Ramos (cell line): ENCODE data around the gene SLC46A3.
"Not testable (repeated sequence)": the region's sequence is repeated elsewhere in the genome, so short reads cannot be mapped to it uniquely, and the experiment has no call there.

Experiments used
- in situ Hi-C: fragments of 300-500 bp; cut with MboI; formaldehyde crosslinking; loops from one replicate; pipeline ENCODE4 v1.14.3; 2022; ENCODE audit warnings: low sequenced_read_pairs; ENCODE audit not compliant: unreplicated experiment

The SLC46A3 gene

DNA sequence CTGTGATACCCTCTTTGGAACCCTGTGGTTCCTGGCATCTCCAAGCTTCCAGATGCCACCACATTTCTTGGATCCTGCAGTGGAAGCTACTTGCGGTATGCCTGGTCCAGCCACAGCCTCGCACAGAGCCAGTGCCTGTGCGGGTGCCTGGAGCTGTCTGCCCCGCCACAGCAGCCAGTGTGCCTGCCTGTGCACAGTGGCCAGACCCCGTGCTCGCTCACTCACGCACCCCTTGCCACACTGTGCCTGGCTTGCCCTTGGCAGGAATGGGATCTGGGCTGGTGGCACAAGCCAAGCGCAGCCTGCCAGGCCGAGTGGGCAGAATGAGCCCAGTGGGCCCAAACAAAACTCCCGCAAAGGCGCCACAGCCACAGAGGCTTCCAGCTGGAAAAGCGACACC is 33.7 kb downstream of the SLC46A3 start:
- in situ Hi-C loops = no loop called here

DNA sequence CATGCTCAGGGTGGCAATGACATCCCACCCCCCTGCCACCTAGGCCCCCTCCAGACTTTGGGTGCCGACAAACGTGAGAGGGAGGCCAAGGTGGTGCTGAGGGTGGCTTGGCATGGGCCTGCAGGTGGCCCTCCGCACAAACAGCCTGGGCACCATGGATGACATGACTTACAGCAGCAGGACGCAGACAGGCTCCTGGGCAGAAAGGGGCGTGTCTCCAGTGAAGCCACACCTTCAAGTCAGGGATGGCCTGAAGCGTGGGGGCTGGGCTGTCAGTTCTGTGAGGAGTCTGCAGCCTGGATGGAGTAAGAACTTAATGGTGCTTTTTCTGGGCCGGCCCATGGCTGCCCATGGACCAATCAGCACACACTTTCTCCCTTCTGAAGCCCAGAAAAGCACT is 34.5 kb downstream of the SLC46A3 start:
- in situ Hi-C loops = no loop called here

DNA sequence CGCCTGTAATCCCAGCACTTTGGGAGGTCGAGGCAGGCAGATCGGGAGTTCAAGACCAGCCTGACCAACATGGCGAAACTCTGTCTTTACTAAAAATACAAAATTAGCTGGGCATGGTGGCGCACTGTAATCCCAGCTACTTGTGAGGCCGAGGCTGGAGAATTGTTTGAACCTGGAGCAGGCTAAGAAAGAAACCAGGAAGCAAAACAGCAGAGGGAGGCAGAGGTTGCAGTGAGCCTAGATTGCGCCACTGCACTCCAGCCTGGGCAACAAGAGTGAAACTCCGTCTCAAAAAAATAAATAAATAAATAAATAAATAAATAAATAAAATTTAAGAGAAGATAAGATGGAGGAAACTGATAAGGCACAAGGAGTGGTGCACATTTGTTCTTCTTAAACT is 35.6 kb downstream of the SLC46A3 start:
- in situ Hi-C loops = not testable (repeated sequence)

DNA sequence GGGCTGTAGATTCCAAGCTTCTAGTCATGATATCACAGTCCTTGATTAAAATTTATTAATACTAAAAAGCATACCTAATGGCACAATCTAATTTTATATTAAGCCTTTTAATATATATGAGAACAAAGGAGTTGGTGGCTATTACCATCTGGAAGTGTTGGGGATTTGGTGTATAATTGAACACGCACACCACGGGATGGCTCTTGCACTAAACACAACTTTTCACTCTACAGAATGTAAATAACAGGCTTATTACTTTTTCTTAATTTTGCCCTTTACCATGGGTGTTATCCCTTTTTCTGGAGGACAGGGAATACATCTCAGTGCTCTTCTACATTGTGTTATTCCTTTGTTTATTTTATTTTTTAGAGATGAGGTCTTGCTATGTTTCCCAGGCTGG is 38.2 kb downstream of the SLC46A3 start:
- in situ Hi-C loops = no loop called here

DNA sequence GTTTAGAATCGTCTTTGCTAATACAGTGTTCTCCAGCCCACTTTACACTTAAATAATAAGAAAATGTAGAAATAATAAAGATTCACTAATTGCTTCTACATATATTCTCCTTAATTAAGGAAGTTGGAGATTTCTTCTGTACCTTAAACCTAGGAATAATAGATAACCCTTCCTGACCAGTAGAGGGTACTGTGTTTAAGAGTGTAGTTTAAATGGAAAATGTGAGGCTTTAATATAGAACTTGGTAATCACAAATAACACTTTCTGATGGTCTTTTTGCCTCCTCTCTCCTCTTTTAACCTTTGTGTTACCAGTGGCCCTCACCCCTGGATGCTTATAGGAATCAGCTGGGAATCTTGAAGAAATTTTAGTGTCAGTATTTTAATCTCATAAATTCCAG is 39.1 kb downstream of the SLC46A3 start:
- in situ Hi-C loops = no loop called here

DNA sequence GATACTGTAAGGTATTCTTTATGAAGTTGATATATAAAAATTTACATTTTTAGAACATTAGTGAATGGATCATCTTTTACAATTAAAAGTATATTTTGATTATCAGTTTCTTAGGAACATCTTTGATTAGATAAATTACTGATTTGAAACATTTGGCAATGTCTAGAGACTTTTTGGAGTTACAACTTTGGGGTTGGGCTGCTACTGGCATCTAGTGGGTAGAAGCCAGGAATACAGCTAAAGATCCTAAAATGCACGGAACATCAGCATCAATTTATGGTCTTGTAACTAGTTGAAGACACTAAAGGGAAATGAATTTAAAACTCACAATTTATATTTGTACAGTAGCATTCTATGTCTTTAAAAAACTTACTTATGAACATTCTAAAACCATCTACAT is 40.0 kb downstream of the SLC46A3 start:
- in situ Hi-C loops = no loop called here

DNA sequence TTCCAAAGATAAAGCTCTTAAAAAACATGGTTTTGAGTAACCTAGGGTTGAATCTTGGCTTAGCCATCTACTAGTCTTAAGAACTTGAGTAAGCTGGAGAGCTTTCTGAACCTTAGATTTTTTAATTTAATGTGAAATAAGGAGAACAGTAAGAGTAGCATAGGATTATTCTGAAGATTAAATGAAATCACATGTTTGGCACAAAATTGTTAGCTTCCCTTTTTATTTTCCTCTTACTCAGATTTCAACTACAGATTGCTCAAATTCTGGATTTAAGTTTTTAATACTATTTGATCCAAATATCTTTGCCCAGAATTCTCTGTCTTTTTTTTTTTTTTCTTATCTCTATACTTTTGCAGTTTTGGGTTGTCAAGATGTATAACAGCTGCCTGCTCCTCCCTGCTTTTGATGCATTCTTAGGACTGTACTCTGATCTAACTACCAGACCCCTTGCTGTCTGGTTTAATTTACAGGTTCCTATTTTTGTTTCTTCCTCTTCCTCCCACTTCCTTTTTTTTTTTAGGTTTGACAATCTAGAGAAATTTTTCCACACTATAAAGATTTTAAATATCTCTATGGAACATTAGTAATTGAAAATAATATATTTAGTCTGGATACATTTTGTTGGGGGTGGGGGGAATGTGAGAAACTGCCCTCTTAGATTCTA is 47.5 kb downstream of the SLC46A3 start:
- in situ Hi-C loops = no loop called here

DNA sequence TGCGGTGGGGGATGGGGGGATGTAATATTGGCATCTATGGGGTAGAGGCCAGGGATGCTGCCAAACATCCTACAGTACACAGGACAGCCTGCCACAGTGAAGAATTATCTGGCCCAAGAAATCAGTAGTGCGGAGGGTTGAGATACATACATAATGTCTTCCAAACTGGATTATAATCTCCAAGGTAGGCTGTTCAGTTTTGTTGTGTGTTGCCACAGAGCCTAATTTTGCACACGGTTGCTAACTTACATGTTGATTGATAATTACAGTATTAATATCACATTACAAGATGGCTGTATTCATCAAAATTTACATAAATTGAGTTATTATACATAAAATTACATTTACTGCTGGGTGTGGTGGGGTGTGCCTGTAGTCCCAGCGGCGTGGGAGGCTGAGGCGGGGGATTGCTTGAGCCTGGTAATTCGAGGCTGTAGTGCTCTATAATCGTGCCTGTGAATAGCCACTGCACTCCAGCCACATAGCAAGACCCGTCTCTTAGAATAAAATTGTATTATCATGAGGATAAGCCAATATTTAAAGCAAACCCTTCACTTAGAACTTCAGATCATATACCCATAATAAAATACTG is 51.8 kb downstream of the SLC46A3 start:
- in situ Hi-C loops = no loop called here

DNA sequence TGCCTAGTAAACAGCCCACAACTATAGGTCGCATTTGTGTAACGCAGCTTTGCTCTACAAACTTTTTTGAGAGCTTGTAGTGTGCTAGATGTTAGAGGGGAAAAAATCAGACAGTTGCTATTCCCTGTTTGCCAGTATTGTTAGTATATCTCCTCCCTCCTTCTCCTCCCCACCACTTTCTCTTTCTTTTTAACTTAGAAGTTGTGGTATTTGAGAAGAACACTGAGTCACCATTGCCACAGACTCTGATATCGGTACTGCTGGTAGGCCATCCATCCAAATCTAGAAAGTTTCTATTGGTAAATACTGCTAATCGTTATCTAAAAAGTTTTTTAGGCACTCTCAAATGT is 59.2 kb downstream of the SLC46A3 start:
- in situ Hi-C loops = no loop called here

DNA sequence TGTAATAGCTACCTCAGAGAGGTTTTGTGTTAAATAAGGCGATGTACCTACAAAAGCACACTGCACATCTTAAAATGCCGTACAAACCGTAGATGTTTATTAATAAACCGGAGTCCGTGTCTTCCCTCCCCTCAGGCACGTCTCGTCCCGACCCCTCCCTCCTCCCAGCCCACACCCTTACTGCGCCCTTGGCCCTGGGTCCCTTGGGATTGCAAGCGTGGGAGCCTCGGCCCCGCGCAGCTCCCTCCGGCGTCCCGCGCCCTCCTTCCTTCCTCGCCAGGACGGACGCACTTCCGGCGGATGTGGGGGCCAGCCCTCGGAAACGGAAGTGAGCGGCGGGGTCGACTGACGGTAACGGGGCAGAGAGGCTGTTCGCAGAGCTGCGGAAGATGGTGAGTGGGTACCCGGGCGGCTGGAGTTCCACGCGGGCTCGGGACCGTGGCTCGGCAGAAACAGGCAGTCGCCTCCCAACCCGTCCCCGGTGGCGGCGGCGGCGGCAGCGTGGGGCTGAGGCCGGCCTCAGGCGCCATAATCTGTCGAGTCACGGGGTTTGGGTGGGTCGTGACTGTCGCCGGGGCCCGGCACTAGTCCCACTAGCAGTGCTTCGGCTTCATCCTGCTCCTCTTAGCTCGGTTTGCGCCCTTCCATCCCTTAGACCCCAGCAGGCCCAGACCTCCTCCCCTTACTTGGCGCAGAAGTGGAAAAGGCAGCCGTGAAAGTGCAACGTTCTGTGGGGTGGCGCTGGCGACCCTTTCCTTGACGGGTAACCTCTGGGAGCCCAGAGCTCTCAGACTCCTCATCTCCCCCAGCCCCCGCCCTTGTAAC is 59.8 kb downstream of the SLC46A3 start, which contains the start of gene POMP:
Gene POMP, plus strand, starts transcription at position 335 of the 825 bp plus-strand sequence. Its CDS starts 55 bp downstream, at position 390.
- in situ Hi-C loops = no loop called here

DNA sequence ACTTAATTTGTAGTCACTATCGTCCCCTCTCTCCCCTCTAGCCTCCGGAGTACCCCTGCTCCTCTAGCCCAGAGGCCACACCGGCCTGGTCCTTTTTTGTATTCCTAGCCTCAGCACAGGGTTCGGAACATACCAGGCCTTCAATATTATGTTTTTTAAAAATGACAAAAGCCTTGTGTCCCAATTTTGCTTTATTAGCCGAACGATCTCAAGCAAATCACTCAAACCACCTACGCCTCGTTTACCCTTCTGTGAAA is 60.3 kb downstream of the SLC46A3 start:
- in situ Hi-C loops = no loop called here

DNA sequence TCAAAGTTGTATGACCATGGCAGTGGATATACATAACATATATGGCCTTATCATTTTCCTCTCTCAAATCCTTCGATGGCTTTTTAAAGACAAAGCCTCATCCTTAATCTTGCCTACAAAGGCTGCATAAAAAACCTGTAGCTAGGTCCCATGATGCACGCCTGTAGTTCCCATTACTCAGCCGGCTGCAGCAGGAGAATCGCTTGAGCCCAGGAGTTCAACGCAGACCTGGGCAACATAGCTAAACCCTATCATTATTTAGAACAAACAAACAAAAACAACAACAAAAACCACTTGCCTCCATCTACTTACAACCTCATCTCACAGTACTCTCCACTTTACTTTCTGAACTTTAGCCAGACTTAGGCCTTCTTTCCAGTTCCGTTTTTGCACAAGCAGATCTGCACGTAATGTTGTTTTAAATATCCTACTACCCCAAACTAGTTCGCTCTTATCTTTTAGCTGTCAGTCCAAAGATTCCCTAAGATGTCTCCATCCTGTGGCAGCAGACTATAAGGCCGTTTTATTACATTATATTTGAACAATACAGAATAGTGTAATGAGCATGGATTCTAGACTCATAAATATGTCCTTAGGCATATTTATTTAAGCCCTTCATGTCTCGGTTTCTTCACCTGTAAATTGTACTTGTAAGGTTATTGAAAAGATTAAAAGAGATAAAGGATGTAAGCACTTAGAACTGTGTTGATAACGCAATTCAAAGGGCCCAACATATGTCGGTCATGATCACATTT is 60.8 kb downstream of the SLC46A3 start:
- in situ Hi-C loops = no loop called here

DNA sequence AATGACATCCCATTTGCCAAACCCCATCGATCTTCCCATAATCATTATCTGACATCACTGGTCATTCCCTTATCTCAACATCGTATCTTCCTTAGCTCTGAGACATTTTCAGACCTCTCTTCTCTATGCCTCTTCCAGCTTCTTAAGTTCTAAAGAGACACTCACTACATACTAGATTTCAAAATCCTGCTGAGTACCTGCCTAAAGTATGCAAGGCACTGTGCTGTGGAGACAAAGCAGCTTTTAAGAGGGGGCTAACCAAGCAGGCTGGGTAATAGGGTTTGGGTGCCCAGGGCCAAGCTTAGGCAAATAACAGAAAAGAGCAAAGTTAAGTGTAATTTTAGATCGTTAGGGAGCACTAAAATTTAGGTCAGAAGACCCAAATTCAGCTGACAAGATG is 63.2 kb downstream of the SLC46A3 start:
- in situ Hi-C loops = no loop called here

DNA sequence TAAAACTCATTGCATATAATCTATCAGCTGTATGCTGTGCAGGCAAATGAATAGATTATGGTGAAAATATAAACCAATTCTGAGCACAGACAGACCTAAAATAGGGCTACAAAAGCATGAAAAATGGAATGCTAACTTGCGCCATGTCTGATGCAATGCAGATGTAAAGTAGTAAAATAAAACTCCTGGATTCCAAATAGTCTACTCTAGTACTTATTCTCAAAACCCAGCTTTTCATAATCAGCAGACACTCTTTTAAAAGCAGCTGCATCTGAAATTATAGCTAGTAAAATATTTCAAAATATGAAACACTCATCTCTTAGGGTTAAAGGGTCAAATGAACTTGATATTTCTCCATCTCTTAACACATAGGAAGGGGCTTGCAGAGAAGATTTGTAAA is 64.5 kb downstream of the SLC46A3 start:
- in situ Hi-C loops = no loop called here

DNA sequence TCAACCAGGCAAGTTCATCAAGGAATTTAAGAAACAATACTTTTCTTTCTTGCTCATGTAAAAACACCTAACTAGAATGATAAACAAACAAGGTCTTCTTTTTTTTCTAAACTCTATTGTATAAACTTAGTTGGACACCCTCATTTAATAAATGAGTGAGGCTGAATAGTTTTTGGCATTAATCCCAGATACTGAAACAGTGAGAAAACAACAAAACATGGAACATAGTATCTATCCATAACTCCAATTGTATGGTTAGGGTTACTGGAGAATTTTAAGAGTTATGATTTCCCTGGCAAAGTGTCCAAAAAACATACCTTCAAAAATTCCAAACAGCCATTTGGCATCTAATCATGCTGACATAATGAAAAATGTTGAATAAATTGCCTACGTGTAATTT is 65.7 kb downstream of the SLC46A3 start:
- in situ Hi-C loops = no loop called here

DNA sequence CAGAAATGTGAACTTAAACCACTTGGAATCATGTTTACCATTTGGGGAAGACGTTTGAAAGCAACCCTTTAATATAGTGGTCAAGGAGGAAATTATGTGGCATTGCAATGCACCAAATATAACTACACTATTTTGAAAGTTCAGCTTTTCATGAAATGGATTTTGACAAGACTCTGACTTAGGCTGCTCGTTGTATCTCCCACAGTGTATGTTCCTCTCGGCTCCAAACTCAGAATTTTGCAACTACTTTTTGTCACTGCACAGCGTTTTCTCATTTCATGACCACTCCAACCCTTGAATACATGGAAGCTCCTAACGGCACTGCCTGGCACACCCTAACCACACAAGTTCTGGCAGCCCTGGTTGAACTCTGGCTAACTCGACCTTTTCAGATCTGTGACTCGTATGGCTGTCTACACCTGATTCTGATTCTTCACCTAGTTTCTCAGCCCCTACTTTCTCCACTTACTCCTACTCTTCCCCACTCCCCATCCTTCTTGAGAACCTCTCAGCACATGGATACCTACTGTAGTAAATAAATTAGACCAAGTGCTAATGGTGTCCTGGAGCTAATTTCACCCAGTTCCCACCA is 66.9 kb downstream of the SLC46A3 start:
- in situ Hi-C loops = no loop called here

DNA sequence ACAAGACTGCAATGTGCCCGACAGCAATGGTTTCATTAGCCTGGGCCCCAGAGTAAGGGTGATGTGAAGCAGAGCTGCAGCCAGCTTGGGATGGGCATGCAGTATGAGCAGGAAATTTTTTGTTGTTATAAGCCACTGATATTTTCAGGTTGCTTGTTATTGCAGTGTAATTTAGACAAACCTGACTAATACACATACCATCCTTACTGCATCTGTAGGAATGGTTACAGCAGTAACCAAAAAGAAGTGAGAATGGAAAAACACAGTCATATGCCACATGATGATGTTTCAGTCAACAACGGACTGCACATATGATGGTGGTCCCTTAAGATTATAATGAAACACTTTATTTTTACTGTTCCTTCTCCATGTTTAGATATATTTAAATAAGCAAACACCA is 68.5 kb downstream of the SLC46A3 start:
- in situ Hi-C loops = no loop called here
